ENCODE results near the gene CANT1.

DNA sequence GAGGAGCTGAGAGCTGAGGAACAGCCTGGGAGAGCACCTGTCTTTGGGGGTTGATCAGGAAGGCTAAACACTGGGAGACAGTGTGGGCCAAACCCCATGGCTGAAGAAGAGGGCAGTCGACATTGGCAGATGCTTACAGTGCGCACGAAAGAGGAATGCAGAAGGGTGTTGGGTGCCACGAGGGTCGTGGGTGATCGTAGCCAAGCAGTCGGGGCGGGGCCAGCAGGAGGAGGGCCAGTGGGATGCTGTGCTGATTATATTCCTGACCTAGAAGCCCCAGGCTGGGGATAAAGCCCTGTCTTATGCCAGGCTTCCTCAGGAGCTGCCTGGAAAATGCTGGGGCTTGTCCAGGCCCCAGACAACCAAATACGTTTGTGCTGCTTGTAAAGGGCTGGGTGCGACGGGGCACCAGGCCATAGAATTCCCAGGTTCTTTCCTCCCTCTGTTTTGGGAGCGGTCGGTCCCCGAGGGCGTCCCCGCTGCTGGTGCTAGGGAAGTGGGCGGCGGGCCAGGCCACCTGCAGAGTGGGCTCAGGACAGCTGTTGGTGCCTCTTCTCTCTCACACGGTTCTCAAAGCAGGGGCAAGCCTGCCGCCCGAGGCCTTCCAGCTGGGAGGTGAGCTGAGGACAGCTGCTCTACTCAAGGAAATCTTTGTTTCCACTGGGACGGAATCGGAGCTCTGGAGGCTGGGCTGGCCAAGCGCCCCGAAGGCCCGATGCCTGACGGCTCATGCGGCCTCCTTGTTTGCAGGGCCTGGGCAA is 24.4 kb upstream of the CANT1 start:
- TF ChIP-seq POLR2A (IDR thresholded peaks at IDR 0.05), result no peak
- TF ChIP-seq, protein P1, sequence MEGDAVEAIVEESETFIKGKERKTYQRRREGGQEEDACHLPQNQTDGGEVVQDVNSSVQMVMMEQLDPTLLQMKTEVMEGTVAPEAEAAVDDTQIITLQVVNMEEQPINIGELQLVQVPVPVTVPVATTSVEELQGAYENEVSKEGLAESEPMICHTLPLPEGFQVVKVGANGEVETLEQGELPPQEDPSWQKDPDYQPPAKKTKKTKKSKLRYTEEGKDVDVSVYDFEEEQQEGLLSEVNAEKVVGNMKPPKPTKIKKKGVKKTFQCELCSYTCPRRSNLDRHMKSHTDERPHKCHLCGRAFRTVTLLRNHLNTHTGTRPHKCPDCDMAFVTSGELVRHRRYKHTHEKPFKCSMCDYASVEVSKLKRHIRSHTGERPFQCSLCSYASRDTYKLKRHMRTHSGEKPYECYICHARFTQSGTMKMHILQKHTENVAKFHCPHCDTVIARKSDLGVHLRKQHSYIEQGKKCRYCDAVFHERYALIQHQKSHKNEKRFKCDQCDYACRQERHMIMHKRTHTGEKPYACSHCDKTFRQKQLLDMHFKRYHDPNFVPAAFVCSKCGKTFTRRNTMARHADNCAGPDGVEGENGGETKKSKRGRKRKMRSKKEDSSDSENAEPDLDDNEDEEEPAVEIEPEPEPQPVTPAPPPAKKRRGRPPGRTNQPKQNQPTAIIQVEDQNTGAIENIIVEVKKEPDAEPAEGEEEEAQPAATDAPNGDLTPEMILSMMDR (IDR thresholded peaks at IDR 0.05 in 4 of 5, conservative IDR thresholded peaks at IDR 0.05 in 1 of 5), result no peak
